NCI-H1105 (cell line): Measurements from ENCODE around the gene ARMC5.
"Not testable (repeated sequence)": the region's sequence is repeated elsewhere in the genome, so short reads cannot be mapped to it uniquely, and the experiment has no call there.

Source experiments
- DNase-seq: peaks from one replicate; lab custom pipeline; 2025; lab: John Stamatoyannopoulos, UW

ARMC5 gene, protein sequence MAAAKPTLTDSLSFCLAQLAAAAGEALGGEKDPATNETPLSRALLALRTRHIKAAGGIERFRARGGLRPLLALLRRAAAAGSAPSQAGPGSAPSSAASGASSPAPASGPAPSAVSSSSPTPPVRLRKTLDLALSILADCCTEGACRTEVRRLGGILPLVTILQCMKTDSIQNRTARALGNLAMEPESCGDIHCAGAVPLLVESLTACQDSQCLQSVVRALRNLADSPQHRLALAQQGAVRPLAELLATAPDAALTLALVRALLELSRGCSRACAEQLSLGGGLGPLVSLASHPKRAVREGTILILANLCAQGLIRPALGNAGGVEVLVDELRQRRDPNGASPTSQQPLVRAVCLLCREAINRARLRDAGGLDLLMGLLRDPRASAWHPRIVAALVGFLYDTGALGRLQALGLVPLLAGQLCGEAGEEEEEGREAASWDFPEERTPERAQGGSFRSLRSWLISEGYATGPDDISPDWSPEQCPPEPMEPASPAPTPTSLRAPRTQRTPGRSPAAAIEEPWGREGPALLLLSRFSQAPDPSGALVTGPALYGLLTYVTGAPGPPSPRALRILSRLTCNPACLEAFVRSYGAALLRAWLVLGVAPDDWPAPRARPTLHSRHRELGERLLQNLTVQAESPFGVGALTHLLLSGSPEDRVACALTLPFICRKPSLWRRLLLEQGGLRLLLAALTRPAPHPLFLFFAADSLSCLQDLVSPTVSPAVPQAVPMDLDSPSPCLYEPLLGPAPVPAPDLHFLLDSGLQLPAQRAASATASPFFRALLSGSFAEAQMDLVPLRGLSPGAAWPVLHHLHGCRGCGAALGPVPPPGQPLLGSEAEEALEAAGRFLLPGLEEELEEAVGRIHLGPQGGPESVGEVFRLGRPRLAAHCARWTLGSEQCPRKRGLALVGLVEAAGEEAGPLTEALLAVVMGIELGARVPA

DNA sequence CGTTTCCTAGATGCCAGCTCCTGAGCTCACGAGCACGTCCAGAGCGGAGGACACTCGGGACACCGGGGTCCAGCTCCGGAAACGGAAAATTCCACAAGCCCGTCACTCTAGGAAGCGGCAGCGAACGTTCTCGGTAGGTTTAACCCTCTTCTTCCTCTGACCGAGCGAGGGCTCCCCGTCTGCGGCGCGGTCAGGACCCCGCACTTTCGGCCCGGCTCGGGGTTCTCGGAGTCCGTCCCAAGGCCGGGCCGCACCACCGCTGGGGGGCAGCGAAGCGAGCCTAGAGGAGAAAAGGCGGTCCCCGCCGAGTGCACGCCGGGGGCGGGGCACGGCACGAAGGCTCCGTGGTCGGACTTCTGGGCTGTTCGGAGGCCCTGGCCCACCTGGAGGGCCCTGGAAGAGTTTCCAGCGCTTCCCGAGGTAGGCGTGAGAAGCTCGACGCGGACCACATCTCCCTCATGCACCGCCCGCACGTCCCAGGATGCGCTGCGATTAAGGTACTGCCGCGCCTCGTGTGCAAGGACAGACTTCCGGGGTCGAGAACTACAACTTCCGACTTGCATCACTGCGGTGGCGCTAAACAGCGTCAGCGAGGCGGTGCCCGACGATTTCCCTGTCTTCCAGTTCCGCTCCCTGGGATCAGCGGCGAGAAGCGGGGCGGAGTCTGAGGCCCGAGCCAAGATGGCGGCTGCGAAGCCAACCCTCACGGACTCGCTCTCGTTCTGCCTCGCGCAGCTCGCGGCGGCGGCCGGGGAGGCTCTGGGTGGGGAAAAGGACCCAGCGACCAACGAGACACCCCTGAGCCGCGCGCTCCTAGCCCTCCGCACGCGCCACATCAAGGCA is at the start of gene ARMC5:
Gene ARMC5, plus strand, starts transcription at position 658 of the 843 bp plus-strand sequence. Its CDS starts 24 bp downstream, at position 682.
- peak; percentile 95 for DNase-seq

GRCh38 chr16:31410082-31410481 is 49.2 kb upstream of the ARMC5 start:
- no peak for DNase-seq

DNA sequence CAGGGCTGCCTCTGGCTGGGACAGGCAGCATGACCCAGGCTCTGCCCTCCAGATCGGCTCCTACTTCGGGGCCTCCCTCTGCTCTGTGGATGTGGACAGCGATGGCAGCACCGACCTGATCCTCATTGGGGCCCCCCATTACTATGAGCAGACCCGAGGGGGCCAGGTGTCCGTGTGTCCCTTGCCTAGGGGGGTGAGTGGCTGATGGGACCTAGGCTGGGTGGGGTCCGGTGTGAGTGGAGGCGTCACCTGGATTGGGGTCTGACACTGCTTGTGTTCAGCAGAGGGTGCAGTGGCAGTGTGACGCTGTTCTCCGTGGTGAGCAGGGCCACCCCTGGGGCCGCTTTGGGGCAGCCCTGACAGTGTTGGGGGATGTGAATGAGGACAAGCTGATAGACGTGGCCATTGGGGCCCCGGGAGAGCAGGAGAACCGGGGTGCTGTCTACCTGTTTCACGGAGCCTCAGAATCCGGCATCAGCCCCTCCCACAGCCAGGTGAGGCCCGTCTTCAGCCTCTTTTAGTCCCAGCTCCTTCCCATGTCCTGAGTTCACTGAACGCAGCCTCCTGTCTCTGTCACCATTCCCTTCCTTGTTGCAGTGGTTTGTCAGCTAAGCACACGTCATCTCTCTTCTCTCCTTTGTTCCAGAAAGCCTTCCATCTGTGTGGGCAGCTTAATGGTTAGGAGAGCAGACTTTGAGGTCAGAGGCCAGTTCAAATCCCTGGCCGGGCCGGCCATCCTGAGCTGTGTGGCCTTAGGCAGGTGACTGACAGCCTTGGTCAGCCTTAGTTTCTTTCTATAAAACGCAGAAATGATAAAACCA is 48.1 kb upstream of the ARMC5 start:
- DNase-seq, result no peak

- no peak for DNase-seq
Observed at GRCh38 chr16:31412750-31413149, 46.6 kb upstream of the ARMC5 start.

DNA sequence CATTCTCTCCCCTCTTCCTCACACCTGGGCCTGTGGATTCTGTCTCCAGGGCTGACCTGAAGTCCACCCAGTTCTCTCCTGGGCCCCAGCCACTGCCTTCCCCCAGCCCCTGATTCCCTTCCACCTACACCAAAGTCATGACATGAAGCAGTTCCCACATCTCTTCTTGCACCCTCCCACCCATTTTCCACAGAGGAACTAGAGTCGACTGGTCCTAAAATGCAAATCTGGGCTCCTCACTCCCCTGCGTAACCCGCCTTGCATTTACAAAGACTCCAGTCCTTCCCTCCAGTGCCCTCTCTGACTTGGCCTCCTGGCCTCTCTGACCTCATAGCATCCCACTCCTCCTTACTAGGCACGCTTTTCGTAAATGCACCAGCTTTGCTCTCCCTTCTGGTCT is 45.9 kb upstream of the ARMC5 start:
- no peak for DNase-seq

- no peak for DNase-seq
Observed at GRCh38 chr16:31413943-31414342, 45.4 kb upstream of the ARMC5 start.

DNA sequence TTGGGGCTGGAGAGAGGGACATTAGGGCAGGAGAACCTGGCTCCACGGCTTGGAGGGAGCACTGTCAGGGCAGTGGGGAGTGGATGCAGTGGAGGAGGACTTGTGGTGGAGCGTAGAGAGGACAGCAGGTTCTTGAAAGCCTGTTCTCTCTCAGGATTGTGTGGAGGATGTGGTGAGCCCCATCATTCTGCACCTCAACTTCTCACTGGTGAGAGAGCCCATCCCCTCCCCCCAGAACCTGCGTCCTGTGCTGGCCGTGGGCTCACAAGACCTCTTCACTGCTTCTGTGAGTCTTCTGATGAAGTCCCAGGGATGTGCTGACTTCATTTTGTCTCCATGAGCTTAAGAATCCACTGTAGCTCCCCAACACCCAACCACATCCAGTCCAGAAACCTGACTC is 44.6 kb upstream of the ARMC5 start:
- DNase-seq, result no peak

DNA sequence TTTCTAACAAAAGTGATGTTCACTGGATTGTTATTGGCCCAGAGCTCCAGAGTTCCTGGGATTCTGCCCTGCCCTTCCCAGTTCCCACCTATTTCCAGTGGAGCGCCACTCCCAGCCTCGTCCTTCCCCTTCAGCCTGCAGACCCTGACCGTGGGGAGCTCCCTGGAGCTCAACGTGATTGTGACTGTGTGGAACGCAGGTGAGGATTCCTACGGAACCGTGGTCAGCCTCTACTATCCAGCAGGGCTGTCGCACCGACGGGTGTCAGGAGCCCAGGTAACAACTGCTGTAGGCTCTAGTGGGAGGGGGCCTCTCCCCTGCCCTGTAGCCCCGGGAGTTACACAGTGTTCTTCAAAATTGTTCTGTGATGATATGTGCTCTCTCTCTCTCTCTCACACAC is 42.9 kb upstream of the ARMC5 start:
- no peak for DNase-seq

GRCh38 chr16:31417036-31417435 is 42.3 kb upstream of the ARMC5 start:
- DNase-seq, result not testable (repeated sequence)

DNA sequence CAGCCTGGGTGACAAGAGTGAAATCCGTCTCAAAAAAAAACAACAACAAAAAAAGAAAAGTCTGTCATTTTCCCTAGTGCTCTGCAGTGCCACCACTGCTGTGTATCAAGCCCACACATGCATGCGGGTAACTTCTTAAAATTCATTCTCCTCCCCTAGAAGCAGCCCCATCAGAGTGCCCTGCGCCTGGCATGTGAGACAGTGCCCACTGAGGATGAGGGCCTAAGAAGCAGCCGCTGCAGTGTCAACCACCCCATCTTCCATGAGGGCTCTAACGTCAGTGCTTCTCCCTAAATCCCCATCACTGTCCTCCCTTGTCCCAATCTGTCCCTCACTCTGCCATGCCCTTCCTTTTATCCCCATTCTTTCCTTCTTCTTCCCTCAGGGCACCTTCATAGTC is 41.4 kb upstream of the ARMC5 start:
- DNase-seq, result no peak

DNA sequence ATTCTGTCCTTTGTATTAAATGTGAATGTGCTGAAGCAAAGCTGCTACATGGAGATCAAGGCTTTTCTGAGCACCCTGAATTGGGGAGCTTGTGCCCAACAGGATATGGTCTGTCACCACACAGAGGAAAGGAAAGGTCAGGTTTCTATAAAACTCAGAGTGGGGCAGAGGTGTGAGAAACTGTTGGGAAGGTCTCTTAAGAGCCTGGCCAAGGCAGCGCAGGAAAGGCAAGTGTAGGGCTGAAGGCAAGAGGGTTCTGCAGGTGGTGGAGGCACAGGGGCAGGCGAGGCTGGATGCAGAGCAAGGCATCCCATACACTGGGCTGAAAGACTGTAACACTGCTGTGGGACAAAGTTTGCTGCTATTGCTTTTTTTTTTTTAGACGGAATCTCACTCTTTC is 39.3 kb upstream of the ARMC5 start:
- no peak for DNase-seq

- no peak for DNase-seq
Observed at GRCh38 chr16:31421587-31421986, 37.7 kb upstream of the ARMC5 start.

GRCh38 chr16:31423241-31423640 is 36.1 kb upstream of the ARMC5 start:
- no peak for DNase-seq

- DNase-seq, result no peak
Observed at GRCh38 chr16:31423801-31424200, 35.5 kb upstream of the ARMC5 start.

GRCh38 chr16:31427441-31428278 is 31.6 kb upstream of the ARMC5 start:
- no peak for DNase-seq

- no peak for DNase-seq
Observed at GRCh38 chr16:31428279-31428597, 31.1 kb upstream of the ARMC5 start, which contains the start of gene COX6A2. Gene COX6A2 (minus strand): TSS chr16:31428360. CDS start chr16:31428325, 35 bp downstream.

DNA sequence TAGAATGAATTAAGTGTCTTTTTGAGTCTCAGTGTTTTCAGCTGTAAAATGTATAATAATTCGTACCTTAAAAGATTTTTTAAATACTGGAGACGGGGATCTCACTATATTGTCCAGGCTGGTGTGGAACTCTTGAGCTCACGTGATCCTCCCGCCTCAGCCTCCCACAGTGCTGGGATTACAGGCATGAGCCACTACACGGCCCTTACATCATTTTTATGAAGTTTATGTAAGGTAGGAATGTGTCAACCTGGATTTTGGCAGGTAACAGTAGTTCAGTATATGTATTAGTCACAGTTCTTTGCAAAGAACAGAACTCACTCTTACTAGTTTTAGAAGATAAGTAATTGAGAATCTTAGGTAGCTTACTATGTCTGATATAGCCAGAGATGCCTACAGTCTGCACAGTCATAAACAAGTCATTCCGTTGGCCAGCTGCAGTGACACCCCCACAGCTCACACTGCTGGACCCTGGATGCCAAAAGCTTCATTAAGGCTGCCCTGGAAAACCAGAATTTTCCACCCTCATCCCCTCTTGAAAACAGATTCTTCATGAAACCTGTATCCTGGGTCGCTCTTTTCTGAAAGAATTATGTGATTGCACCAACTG is 30.6 kb upstream of the ARMC5 start:
- no peak for DNase-seq

- DNase-seq, result no peak
Observed at GRCh38 chr16:31429314-31429713, 30.0 kb upstream of the ARMC5 start.

DNA sequence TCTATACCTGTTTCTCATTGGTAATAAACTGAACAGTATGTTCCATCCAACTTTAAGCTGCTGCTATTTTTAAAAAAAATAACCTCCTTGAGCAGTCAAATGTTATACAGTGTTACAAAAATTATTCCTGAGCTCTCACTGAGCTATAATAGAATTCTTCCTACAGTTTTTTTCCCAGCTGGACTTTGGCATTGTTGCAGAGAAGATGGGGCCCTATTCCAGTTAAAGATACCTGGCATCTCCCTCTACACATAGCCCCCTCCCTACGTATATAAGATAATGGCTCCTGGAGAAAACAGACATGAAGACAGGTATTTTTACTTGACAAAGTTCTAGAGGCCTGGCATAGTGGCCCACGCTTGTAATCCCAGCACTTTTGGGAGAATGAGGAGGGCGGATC is 29.5 kb upstream of the ARMC5 start:
- DNase-seq, result no peak
